ENCODE data around the gene C22orf31. TPM values are rescaled to one million over a fixed set of nuclear protein-coding genes. Genes with fewer than 3 reads are reported as not detected.

The C22orf31 gene
- total RNA-seq, 1 experiment from 2014 or later: not detected

DNA sequence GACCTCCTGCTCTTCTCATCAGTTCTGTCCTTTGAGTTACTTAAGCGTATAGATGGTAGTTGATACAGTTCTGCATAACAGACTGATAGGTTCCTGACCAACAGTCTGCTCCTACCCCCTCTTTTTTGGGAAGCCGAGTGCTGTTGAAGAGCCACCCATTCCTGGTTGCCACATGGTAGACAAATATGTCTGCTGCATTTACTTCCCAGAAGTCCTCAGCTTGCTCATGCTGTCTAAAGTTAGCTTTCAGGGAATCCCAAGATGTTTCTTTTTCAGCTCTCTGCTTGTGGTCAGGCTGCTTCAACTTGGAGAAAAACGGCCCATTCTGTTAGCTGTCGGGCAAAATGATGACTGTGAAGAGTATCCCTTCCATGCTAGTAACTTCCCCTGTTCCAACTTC is 48.7 kb downstream of the C22orf31 start:
- Histone ChIP-seq H3K4me2 (ENCODE audit: insufficient read depth, insufficient read length, low read length) (no peak overlapping the region), H2BK20ac (ENCODE audit: low read depth, low read length, poor library complexity, severe bottlenecking) (no peak overlapping the region), H3K18ac (ENCODE audit: insufficient read length, low read depth, low read length) (no peak overlapping the region), H4K5ac (ENCODE audit: insufficient read length, low read depth, low read length) (no peak overlapping the region), H2BK12ac (ENCODE audit: insufficient read length, low read depth, low read length) (no peak overlapping the region), H3K79me1 (ENCODE audit: insufficient read depth, low read depth, low read length, poor library complexity, severe bottlenecking) (peaks cover 3% of the 10 kb centered on the region), H3K56ac (ENCODE audit: insufficient read length, low read depth, low read length) (no peak overlapping the region), H3K23ac (ENCODE audit: insufficient read length, low read depth, low read length) (no peak overlapping the region), H3K23me2 (ENCODE audit: insufficient read length, low read depth, low read length, poor library complexity, severe bottlenecking) (no peaks in the 10 kb centered on the region), H3K27ac (ENCODE audit: insufficient read length, low read depth, low read length) (no peak overlapping the region), H3K4me1 (ENCODE audit: insufficient read depth, low read length) (peaks cover 3% of the 10 kb centered on the region), H4K8ac (replicated peaks; ENCODE audit: insufficient read length, low read depth, low read length) (no peak overlapping the region), H4K20me1 (ENCODE audit: control insufficient read depth, insufficient read depth, insufficient read length) (no peaks in the 10 kb centered on the region), H3K27me3 (ENCODE audit: insufficient read depth, low read length) (no peaks in the 10 kb centered on the region), H3K4ac (ENCODE audit: low read depth, low read length) (no peak overlapping the region), H3K14ac (ENCODE audit: insufficient read depth, low read length) (no peak overlapping the region), H3K9me3 (ENCODE audit: control insufficient read depth, low read depth, low read length) (no peaks in the 10 kb centered on the region), H2BK120ac (ENCODE audit: low read depth, low read length, poor library complexity, severe bottlenecking) (no peak overlapping the region), H3K9ac (ENCODE audit: extremely low read depth, insufficient read length, low read length) (no peak overlapping the region), H2BK15ac (ENCODE audit: low read depth, low read length) (no peak overlapping the region), H4K91ac (ENCODE audit: insufficient read length, low read depth, low read length) (no peak overlapping the region), H3K79me2 (ENCODE audit: insufficient read depth, low read length) (peaks cover 2% of the 10 kb centered on the region; the same call in 1 of the 2 replicates), H2AFZ (ENCODE audit: low read length) (no peak overlapping the region), H3T11ph (ENCODE audit: low read length) (no peak overlapping the region), H2BK5ac (ENCODE audit: insufficient read length, low read length) (no peak overlapping the region), H2AK5ac (ENCODE audit: insufficient read length, low read length) (no peak overlapping the region)
- no CpG with 5 or more reads among the region's 4 CpGs for WGBS (ENCODE audit: extremely low coverage, insufficient read length, low lambda C conversion rate)
- Mint-ChIP-seq H3K9me3 (no peaks in the 10 kb centered on the region), H3K4me3 (no peak overlapping the region), H3K36me3 (ENCODE audit: insufficient read depth in 1 of 3, low read depth in 3 of 3) (peaks cover 2 to 26% (median 10%) of the 10 kb centered on the region in 3 experiments; a peak in 4 of 7 replicates), H3K4me1 (peaks cover 63 to 65% of the 10 kb centered on the region in 2 experiments), H3K27me3 (ENCODE audit: low read depth) (no peaks in the 10 kb centered on the region), H3K27ac (no peak overlapping the region)
- no peak for DNase-seq
- TF ChIP-seq, protein P1, sequence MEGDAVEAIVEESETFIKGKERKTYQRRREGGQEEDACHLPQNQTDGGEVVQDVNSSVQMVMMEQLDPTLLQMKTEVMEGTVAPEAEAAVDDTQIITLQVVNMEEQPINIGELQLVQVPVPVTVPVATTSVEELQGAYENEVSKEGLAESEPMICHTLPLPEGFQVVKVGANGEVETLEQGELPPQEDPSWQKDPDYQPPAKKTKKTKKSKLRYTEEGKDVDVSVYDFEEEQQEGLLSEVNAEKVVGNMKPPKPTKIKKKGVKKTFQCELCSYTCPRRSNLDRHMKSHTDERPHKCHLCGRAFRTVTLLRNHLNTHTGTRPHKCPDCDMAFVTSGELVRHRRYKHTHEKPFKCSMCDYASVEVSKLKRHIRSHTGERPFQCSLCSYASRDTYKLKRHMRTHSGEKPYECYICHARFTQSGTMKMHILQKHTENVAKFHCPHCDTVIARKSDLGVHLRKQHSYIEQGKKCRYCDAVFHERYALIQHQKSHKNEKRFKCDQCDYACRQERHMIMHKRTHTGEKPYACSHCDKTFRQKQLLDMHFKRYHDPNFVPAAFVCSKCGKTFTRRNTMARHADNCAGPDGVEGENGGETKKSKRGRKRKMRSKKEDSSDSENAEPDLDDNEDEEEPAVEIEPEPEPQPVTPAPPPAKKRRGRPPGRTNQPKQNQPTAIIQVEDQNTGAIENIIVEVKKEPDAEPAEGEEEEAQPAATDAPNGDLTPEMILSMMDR (conservative IDR thresholded peaks at IDR 0.05): no peak

Data from H9 (cell line).